Stimulated activated CD4-positive, alpha-beta T cell treated with anti-CD3 and anti-CD28 coated beads, Interleukin-1b, Interleukin-23, amount 100 ng/mL, for 48 hours (primary cell): Measurements from ENCODE around the gene NPDC1.

Experiments
- DNase-seq: peaks from one replicate; pipeline ENCODE4 v3.0.0-alpha.2; 2020

The NPDC1 gene, protein sequence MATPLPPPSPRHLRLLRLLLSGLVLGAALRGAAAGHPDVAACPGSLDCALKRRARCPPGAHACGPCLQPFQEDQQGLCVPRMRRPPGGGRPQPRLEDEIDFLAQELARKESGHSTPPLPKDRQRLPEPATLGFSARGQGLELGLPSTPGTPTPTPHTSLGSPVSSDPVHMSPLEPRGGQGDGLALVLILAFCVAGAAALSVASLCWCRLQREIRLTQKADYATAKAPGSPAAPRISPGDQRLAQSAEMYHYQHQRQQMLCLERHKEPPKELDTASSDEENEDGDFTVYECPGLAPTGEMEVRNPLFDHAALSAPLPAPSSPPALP

DNA sequence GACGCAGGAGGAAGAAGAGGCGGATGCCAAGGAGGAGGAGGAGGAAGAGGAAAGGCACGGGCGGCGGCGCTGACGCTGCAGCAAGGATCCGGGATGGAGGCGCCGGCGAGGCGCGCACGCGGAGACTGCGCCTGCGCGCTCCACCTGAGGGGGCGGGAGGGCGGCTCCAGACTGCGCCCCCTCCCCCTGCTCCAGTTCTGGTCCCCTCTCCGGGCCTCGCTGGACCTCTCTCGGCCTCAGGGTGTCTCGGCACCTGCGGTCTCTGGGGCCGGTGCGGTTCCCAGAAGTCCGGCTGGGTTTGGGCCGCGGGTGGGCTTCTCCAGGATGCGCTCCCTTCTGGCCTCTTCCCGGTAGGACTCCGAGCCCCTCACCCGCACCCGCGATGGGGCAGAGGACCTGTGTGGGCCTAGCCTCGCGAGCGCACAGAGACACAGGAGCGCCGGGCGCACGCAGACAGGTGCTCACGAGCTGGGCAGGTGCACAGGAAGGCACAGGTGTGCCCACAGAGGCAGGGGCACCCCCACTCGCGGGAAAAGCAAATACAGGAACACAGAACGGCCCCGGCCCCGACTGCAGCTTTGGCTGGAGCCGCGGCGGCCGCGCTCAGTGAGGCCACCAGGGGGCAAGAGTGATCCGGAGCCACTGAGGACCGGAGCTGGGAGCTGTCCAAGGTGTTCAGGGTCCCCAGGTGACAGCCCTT, at the start of gene NPDC1:
Gene NPDC1 (minus strand): TSS at position 90 of the 700 bp plus-strand sequence. CDS start 188 bp downstream, outside the sequence.
- DNase-seq = peak; percentile 76

DNA sequence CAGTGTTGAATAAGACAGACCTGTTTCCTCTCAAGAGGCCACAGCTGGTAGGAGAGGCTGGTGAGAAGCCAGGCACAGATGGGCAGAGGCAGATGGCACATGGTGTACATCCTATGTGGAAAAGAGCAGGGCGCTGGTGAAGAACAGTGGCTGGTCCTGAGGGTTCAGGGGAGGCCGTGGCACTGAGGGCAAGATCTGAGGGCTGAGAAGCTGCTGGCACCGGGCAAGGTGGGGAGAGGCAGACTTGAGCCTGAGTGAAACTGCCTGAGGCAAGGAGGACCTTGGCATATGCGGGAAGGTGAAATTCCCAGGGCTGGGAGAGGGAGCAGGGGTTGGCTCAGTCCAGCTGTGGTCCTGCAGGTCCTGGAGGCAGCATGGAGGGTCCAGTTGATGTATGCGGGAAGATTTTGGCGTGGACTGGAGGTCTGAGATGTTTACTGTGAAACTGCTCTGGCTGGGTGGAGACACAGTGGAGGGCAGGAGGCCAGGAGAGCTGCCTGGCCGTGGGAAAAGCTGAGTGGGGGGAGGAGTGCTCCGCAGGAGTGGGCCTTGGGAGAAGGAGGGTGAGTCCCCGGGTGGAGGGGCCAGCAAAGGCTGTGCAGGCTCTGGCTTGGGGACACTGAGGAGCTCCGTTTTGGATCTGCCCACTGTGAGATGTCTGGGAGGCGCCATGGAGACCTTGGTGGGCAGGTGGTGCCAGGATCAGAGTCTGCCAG, 43.4 kb upstream of the NPDC1 start:
- DNase-seq = no peak

DNA sequence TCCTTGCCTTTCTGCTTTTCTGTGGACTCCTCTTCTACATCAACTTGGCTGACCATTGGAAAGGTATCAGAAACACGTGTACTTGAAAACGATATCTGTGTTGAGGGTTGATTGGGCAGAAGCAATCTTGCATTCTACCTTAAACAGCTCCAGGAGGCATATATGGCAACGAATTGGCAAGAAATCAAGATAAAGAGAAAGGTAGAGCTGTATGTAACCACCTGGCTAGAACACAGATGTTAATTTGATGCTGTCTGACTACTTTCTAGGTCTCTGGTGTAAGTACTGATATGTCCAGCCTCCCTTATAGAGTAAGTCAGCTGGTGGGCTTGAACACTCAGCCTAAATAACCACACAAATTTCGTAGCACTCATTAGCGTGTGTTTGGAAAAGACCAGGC, 42.1 kb upstream of the NPDC1 start:
- DNase-seq = no peak

DNA sequence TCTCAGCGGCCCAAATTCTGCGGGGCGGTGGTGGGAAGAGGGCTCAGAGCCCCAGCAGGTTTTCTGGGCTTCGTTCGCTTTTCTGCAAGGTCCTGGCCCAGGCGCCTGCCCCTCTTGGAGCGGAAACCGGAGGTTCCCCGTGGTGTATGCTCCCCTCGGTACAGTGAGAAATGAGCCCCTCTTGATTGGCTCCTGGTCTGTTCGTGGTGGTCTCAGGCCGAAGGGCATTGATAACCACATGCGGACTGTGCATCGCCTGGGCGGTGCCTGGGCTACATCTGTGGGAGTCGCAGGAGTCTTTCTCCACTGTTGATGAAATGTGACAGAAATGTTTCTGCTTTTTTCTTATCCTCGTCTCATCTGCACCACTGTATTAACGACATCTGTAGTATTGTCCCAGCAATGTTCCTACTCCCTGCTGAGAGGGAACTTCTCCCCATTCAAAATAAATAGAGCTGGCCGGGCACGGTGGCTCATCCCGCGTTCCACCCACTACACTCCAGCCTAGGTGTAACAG, 41.5 kb upstream of the NPDC1 start:
- no peak for DNase-seq

DNA sequence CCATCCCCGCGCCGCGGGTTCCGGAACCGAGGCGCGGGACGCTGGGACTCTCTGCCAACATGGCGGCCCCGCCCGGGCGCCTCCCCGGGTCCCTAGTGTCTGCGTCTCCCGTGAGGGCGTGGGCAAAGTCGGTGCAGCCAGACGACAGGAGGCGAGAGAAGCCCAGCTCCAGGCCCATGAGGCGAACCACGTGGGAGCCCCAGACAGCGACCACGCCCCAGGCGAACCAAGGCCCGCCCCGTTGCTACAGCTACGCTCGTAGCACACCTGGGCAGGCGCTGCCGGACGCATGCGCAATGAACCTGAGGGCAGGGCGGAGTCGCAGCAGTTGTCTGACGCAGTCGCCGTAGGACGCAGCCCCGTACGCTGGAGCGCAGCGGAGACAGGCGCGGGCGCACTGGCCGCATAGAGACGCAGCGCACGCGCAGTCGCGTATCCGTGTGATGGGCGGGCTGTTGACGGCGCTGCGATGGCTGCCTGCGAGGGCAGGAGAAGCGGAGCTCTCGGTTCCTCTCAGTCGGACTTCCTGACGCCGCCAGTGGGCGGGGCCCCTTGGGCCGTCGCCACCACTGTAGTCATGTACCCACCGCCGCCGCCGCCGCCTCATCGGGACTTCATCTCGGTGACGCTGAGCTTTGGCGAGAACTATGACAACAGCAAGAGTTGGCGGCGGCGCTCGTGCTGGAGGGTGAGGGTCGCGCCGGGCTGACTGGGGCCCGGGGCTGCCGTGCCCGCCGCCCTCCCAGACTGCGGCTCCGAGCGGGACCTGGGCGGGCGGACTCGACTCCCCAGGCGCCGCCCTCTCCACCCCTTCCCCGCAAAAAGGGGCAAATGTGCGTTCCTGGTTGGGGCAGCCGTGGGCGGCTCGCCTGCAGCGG, 40.8 kb upstream of the NPDC1 start, which contains the start of gene MAN1B1:
Gene MAN1B1 (plus strand): TSS at position 455 of the 878 bp plus-strand sequence. CDS start 15 bp downstream, at position 470.
- peak; percentile 100 for DNase-seq

DNA sequence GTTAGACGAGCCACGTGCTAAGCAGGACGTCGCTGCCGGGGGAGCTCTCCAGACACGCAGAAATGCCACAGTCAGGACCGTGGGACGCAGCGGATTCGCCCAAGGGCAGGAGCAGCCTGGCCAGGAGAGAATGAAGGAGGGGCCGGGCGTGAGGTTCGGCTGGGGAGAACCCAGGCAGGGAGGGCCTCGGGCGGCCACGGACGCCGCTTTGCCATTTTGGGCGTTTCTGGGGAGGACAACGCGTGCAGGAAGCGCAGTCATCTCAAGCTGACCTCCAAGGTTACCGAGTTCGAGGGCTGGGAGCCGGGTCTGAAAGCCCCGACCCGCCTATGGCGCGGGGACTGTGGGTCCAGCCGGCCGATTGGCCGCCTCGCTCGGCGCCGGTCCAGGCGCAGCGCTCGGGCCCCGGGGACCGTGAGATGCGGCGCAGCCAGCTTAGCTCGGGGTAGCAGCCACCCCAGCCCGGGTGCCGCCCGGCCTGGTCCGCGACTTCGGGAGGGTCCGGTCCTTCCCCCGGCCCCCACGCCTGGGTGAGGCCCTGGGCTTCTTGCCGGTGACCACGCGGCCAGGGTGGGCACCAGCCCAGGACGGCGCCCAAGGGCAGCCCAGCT, 40.0 kb upstream of the NPDC1 start:
- peak; percentile 36 for DNase-seq

DNA sequence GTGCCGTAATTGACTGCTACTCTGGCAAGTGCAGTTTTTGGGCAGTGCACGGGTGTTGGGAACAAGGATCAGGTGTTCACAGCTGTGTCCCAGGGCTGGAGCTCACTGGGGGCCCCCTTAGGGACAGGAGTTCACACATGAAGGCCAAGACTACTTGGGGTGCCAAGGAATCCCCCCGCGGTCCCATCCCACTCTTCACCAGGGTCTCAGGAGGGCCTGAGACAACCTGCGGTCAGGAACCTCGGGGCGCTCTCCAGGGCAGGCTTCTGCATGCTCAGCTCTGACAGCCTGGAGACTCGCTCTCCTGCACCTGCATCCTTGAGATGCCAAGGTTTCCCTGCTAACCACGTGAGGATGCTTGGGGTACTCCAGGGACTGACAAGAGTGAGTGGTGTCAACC, 38.5 kb upstream of the NPDC1 start:
- no peak for DNase-seq

DNA sequence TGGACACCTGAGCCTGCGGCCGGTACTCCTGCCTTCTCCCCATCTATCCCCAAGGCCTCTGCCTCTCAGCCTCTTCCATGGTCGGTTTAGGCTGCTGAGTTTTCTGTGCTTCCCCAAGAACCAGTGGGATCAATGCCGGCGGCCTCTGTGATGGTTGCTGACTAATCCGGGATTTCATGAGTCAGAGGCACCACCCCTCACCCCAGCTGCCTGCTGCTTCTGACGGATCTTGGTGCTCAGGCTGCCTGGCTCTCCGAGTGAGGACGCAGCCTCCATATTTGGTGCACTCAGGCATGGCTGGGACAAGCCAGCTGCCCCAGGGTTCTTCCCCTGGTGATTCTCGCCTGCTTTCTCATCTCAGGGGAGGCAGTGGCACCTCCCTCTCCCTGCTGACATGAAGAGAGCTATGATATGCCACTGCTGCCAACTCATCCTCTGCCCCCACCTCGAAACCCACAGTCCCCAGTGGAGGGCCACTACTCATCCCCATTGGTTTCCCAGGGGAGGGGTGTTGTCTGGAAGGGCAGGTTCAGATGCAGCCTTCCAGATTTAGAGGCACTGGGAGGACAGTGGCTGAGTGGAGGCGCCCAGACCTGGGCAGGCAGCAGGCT, 37.5 kb upstream of the NPDC1 start:
- peak; percentile 51 for DNase-seq

DNA sequence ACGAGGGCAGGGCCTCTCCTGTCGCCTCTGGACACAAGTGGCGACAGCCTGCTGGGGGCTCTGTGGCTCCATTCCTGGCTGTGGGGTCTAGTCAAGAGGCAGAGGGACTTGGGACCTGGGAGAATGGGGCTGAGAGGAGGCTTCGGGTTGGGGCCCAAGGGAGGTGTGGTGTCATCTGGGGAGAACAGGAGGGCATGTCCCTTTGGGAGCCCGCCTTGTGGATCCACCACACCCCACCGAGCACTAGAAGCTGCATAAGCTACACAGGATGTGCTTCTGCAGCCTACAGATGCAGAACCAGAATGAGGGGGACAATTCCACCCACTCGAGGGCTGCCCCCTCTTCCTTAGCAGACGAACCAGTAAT, 36.9 kb upstream of the NPDC1 start:
- no peak for DNase-seq

DNA sequence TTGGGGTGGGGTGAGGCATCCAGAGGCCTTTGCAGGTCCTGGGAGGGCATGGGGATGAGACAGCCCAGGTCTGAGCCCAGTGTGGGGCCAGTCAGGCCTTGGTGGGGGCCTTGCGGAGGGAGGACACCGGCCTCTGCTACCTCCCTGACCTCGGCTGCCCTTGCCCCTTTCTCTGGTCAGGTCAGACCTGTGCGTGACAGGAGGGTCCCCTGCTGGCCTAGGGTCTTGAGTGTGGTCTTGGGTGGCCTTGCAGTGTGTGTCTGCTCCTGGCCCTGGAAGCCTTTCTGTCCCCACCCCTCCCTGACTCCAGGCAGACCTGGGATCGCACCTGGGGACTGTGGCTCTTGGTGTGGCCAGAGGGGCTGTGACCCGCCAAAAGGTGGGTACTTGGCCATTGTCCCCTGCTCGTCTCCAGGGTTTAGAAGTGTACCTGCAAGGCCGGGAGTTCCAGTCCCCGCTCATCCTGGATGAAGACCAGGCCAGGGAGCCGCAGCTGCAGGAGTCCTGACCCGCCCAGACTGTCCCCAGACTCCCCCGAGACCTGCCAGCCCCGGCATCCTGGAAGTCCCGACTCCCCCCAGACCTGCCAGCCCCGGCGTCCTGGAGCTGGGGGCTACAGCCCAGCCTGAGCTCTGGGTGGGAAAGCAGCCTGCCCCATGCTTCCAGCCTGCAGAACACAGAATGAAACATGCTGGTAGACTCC, 36.4 kb upstream of the NPDC1 start:
- no peak for DNase-seq

DNA sequence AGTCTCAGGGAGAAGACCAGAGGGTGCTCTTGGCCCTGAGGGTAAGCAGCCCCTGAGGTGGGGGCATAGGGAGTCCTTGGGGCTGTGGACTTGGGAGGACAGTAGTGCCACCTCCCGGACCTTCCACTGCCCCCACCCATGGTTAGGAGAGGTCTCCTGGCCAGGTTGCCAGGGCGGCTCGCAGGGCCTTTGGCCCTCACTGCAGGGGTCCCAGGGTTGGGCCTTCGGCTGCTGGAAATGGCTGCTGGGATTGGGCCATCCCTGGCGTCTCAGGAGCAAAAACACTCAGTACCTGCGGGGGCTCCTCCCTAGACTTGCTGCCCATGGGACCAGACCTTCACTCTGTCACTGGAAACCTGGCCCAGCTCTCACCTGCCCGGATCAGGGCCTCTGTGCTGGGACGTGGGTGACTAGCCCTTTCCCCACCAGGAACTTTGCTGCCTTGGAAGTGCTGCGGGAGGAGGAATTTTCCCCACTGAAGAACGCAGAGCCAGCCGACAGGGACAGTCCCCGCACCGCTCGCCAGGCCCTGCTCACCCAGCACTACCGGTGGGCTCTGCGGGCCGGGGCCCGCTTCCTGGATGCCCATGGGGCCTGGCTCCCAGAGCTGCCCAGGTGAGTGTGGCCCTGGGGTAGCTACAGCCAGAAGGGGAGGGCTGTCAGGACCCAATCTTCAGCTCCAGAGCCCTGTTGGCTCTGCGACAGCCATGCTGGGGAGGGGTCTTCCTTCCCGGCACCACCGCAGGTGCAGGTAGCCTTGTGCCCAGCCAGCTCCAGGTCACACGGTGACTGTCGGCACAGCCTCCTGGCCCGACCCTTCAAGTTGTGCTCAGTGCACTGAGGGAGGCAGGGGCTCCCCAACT, 34.5 kb upstream of the NPDC1 start:
- no peak for DNase-seq

DNA sequence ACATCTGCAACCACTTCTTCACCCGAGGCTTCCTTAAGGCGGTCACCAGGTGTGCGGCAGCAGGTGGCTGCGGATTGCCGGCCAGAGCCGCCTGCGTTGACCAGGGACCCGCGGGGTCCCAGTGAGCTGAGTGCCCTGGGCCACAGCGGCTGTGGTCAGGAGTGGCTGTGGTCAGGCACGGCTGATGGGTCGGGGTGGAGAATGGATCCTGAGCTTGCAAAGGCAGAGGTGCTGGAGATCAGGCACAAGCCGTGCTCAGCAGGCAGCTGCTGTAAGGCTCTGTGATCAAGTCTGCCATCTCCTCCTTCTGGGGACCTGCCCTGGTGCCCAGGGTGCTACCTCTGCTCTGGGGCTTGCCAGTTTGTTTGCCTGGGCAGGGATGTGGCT, 33.4 kb upstream of the NPDC1 start:
- no peak for DNase-seq

DNA sequence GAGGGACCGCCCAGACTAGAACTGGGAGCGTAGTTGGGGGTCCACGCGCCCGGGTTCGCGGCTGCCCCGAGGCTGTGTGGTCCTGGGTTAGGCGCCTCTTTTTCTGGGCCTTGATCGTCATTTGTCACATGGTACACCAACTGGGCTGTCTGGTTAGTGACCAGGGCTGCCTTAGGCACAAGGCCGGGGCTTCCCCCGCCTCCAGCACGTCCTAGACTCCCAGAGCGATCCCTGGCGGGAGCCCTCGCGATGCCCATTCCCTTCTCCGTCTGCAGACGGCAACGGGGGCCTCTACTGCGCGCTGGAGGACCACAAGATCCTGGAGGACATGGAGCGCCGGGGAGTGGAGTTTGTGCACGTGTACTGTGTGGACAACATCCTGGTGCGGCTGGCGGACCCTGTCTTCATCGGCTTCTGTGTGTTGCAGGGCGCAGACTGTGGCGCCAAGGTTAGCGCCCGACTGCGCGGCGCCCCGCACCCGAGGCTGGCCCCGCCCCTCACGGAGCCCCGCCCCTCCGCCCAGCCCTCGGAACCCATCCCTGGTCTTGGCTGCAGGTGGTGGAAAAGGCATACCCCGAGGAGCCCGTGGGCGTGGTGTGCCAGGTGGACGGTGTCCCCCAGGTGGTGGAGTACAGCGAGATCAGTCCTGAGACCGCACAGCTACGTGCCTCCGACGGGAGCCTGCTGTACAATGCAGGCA, 32.9 kb upstream of the NPDC1 start:
- no peak for DNase-seq

DNA sequence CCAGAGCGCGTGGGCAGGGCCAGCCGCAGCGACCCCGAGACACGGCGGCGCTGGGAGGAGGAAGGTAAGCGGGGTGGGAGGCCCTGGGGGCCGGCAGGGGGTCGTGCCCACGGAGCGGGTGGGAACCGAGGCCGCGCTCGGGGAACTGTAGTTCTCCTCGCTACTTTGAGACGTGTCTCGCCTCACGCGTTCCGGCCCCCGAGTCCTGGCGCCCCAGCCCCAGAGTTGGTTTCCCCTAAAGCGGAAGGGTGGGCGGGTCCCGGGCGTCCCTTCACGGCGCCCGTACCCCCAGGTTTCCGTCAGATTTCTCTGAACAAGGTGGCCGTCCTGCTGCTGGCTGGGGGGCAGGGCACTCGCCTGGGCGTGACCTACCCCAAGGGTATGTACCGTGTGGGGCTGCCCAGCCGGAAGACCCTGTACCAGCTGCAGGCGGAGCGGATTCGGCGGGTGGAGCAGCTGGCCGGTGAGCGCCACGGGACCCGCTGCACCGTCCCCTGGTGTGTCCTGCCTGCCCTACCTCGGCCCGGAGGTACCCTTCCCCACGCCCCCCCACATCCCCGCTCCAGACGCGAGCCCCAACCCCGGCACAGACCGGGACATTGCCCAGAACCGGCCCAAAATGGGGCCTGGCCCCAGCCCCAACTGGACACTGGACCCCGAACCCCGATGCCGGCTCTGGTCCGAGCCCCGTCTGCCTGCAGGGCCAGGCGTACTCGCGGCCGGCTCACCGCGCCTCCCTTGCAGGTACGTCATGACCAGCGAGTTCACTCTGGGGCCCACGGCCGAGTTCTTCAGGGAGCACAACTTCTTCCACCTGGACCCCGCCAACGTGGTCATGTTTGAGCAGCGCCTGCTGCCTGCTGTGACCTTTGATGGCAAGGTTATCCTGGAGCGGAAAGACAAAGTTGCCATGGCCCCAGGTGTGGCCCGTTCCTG, 32.0 kb upstream of the NPDC1 start:
- no peak for DNase-seq

DNA sequence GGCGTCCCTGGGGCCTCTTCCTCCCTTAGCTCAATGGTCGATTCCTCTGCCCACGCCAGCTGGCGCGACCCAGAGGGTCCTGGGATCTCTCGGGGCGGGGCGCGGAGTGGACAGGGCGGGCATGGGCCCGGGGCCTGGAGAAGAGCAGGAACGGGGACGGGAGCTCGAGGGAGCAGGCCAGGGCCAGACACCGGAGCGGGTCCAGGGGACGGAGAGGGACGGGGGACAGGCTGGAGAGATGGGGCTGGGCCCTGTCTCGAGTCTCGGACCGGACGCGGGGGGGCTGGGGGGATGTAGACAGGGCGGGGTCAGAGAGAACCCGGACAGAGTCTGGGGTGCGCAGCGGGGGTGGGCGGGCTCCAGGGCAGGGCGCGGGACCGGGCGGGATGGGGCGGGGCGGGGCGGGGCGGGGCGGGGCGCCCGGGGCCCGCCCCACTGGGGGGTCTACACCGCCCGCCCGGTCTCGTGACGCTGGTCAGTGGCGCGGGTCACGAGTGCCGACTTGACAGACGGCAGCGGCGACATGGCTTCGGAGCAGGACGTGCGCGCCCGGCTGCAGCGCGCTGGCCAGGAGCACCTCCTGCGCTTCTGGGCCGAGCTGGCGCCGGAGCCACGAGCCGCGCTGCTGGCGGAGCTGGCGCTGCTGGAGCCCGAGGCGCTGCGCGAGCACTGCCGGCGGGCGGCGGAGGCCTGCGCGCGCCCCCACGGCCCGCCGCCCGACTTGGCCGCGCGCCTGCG, 31.2 kb upstream of the NPDC1 start, which contains the start of gene UAP1L1:
Gene UAP1L1 (plus strand): TSS at position 508 of the 738 bp plus-strand sequence. CDS start 16 bp downstream, at position 524.
- DNase-seq = peak; percentile 40

DNA sequence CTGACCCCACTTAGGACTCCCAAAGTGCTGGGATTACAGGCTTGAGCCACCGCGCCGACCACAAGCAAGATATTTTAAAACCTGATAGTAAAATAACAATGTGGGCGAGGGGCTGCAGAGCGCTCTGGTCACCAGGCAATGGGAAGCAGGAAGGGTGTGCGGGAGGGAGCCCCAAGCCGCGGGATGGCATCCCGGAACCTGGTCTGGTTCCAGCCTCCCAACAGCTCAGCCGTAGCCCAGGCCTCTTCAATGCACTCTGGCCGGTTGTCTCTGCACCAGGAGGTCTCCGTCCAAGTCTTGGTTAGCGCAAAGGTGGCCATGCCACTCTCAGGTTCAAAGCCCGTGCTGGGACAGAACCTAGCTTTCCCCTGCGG, 30.6 kb upstream of the NPDC1 start:
- no peak for DNase-seq

DNA sequence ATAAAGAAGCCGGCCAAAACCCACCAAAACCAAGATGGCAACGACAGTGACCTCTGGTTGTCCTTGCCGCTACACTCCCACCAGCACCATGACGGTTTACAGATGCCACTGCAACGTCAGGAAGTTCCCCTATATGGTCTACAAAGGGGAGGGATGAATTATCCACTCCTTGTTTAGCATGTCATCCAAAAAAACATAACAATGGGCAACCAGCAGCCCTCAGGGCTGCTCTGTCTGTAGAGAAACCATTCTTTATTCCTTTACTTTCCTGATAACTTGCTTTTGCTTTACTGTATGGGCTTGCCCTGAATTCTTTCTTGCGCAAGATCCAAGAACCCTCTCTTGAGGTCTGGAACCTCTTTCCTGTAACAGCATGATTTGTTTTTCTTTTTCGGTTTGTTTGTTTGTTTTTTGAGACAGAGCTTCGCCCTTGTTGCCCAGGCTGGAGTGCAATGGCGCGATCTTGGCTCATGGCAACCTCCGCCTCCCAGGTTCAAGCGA, 29.3 kb upstream of the NPDC1 start:
- DNase-seq = no peak
